ENCODE measurements around the gene KCNE3. TPM values are rescaled to one million over a fixed set of nuclear protein-coding genes. Genes with fewer than 3 reads are reported as not detected.

KCNE3 gene
- total RNA-seq, 1 experiment from 2014 or later: 4.9 TPM

DNA sequence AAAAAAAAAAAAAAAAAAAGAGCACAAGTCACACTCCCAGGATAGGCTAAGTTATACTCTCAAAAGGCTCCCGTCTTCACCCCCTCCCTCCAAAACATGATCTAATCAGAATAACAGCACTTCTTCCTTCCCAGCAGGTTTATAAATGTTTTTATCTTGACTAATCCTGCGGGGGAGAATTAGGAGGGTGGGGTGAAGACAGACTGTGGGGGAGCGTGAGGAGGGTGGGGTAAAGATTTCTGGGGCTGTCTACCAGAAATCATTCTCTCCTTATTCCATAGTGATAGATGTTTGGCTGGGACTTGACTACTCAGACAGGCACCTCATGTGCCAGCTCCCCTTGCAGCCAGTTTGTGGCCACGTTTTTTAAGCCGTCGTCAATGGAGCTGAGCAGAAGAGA, 17.0 kb downstream of the KCNE3 start:
- Mint-ChIP-seq H3K36me3 (ENCODE audit: insufficient read depth in 1 of 3, low read depth in 3 of 3) (no peaks in the 10 kb centered on the region), H3K4me3 (no peak overlapping the region), H3K27ac (no peak overlapping the region), H3K4me1 (peaks cover 2 to 5% of the 10 kb centered on the region in 2 experiments; a peak in 3 of 4 replicates), H3K27me3 (ENCODE audit: low read depth) (no peaks in the 10 kb centered on the region; the same call in 1 of the 2 replicates), H3K9me3 (no peaks in the 10 kb centered on the region)
- no peak overlapping the region for H2BK15ac ChIP-seq (ENCODE audit: low read depth, low read length)
- no peak overlapping the region for H3K18ac ChIP-seq (ENCODE audit: insufficient read length, low read depth, low read length)
- no peak overlapping the region for H4K91ac ChIP-seq (ENCODE audit: insufficient read length, low read depth, low read length)
- H2BK5ac ChIP-seq (ENCODE audit: insufficient read length, low read length): no peak overlapping the region
- H2BK12ac ChIP-seq (ENCODE audit: insufficient read length, low read depth, low read length): no peak overlapping the region
- TF ChIP-seq, protein P1, sequence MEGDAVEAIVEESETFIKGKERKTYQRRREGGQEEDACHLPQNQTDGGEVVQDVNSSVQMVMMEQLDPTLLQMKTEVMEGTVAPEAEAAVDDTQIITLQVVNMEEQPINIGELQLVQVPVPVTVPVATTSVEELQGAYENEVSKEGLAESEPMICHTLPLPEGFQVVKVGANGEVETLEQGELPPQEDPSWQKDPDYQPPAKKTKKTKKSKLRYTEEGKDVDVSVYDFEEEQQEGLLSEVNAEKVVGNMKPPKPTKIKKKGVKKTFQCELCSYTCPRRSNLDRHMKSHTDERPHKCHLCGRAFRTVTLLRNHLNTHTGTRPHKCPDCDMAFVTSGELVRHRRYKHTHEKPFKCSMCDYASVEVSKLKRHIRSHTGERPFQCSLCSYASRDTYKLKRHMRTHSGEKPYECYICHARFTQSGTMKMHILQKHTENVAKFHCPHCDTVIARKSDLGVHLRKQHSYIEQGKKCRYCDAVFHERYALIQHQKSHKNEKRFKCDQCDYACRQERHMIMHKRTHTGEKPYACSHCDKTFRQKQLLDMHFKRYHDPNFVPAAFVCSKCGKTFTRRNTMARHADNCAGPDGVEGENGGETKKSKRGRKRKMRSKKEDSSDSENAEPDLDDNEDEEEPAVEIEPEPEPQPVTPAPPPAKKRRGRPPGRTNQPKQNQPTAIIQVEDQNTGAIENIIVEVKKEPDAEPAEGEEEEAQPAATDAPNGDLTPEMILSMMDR (conservative IDR thresholded peaks at IDR 0.05): no peak
- no peak overlapping the region for H3K56ac ChIP-seq (ENCODE audit: insufficient read length, low read depth, low read length)
- no peak overlapping the region for H2BK20ac ChIP-seq (ENCODE audit: low read depth, low read length, poor library complexity, severe bottlenecking)
- H2AK5ac ChIP-seq (ENCODE audit: insufficient read length, low read length): no peak overlapping the region
- no peak overlapping the region for H3K4ac ChIP-seq (ENCODE audit: low read depth, low read length)
- no peaks in the 10 kb centered on the region for H3K4me1 ChIP-seq (ENCODE audit: insufficient read depth, low read length)
- no peaks in the 10 kb centered on the region for H3K79me2 ChIP-seq (ENCODE audit: insufficient read depth, low read length)
- no peak for DNase-seq
- H3K23me2 ChIP-seq (ENCODE audit: insufficient read length, low read depth, low read length, poor library complexity, severe bottlenecking): no peaks in the 10 kb centered on the region
- H3K9me3 ChIP-seq (ENCODE audit: control insufficient read depth, low read depth, low read length): no peaks in the 10 kb centered on the region
- H3K27ac ChIP-seq (ENCODE audit: insufficient read length, low read depth, low read length): no peak overlapping the region
- H3K27me3 ChIP-seq (ENCODE audit: insufficient read depth, low read length): no peaks in the 10 kb centered on the region
- no peak overlapping the region for H3K14ac ChIP-seq (ENCODE audit: insufficient read depth, low read length)
- H2AFZ ChIP-seq (ENCODE audit: low read length): no peak overlapping the region
- no peak overlapping the region for H2BK120ac ChIP-seq (ENCODE audit: low read depth, low read length, poor library complexity, severe bottlenecking)
- H3K4me2 ChIP-seq (ENCODE audit: insufficient read depth, insufficient read length, low read length): no peak overlapping the region
- WGBS (ENCODE audit: extremely low coverage, insufficient read length, low lambda C conversion rate): no CpG with 5 or more reads among the region's 6 CpGs
- H4K20me1 ChIP-seq (ENCODE audit: control insufficient read depth, insufficient read depth, insufficient read length): no peaks in the 10 kb centered on the region
- no peak overlapping the region for H4K5ac ChIP-seq (ENCODE audit: insufficient read length, low read depth, low read length)
- no peak overlapping the region for H3T11ph ChIP-seq (ENCODE audit: low read length)
- H3K79me1 ChIP-seq (ENCODE audit: insufficient read depth, low read depth, low read length, poor library complexity, severe bottlenecking): no peaks in the 10 kb centered on the region
- H4K8ac ChIP-seq (replicated peaks; ENCODE audit: insufficient read length, low read depth, low read length): no peak overlapping the region
- no peak overlapping the region for H3K23ac ChIP-seq (ENCODE audit: insufficient read length, low read depth, low read length)
- H3K9ac ChIP-seq (ENCODE audit: extremely low read depth, insufficient read length, low read length): no peak overlapping the region

All from H9 (cell line).